Pancreas (tissue), 10 donors: ENCODE data around the gene LRRC8D. TPM values are rescaled to one million over a fixed set of nuclear protein-coding genes. Genes with fewer than 3 reads are reported as not detected.

Source experiments
- ATAC-seq, 4 donors: fragments of 200-7000 bp; cut with Tn5 transposase; one replicate each; pipeline versions ENCODE4 v1.8.0 to v1.9.1; 2020; ENCODE audit warnings: mild to moderate bottlenecking in 4 of 4, moderate library complexity in 4 of 4
- DNase-seq, 6 donors: peaks; one replicate each; pipeline ENCODE4 v3.0.0-alpha.2; 2020
- FAIRE-seq: peaks from 2 replicates; lab custom pipeline; 2012; peaks lifted over from hg19 to GRCh38; lab: Jason Lieb, UNC
- H3K27ac ChIP-seq, 4 donors: fragments of 200-600 bp; sonication (generic); 1 replicate in 3 of 4; 2 replicates in 1 of 4; pipeline versions ENCODE4 v1.5.0 to v1.8.0; 2020
- H3K27me3 ChIP-seq, 4 donors: fragments of 200-600 bp; one replicate each; pipeline ENCODE4 v1.8.0; 2021
- H3K36me3 ChIP-seq, 3 donors: fragments of 200-600 bp; sonication (generic) in 1 of 3; one replicate each; pipeline versions ENCODE4 v1.5.0 to v1.8.0; 2020 to 2021
- H3K4me1 ChIP-seq, 3 donors: fragments of 200-600 bp; one replicate each; pipeline ENCODE4 v1.8.0; 2021
- H3K4me3 ChIP-seq, 4 donors: fragments of 200-600 bp; sonication (generic) in 2 of 4; one replicate each; pipeline versions ENCODE4 v1.5.0 to v1.8.0; 2020 to 2021
- H3K9me3 ChIP-seq, 4 donors: fragments of 200-600 bp; one replicate each; pipeline ENCODE4 v1.8.0; 2021
- CTCF ChIP-seq, 4 donors: fragments of 200-600 bp; sonication (generic) in 3 of 4; IDR thresholded peaks; one replicate each; pipeline versions ENCODE4 v1.5.0 to v1.8.0; 2021; ENCODE audit warnings: antibody characterized with exemption in 4 of 4
- WGBS, 2 donors: extraction: QIAGEN DNeasy Blood & Tissue Kit; methylation state at CpG; one replicate each; pipeline ENCODE4 v1.1.7; 2013; 5-methylcytosine and 5-hydroxymethylcytosine counted together
- intact Hi-C, 3 donors: fragments of 100-400 bp; cut with DNase I; formaldehyde crosslinking; loops; one replicate each; pipeline versions ENCODE4 v1.11.1 to v1.14.2; 2022
- polyA plus RNA-seq, 2 donors: library from polyadenylated mRNA; stranded (reverse); fragments of 200-250 nt; gene quantifications; one replicate each; pipeline ENCODE4 v1.2.3, GENCODE V29; 2013
- total RNA-seq, 6 donors: library from RNA; stranded (reverse); fragmentation: NEBNext Ultra II Directional in 4 of 6; extraction: Animal tissue kit (Norgen Biotek cat#: 25700) in 4 of 6; gene quantifications; one replicate each; pipeline versions ENCODE4 v1.2.1 to v1.2.4, GENCODE V29; 2021 to 2023
- donor health status: healthy with polysubstance abuse.
- donor health status: DM: no; HTN: no; CAD: no; lungs with moderate emphysema.
- donor health status: DM: no; HTN: no; CAD: no.
- donor health status: control.
- donor health status: control.
- donor health status: Bipolar disorder and iron deficiency.
- donor health status: DM: yes; HTN: yes; CAD: no.
- donor health status: DM: no; HTN: no; CAD: no.
- donor health status: DM: no; HTN: no; CAD: no.
- donor health status: DM: yes; HTN: yes; CAD: no.

Gene LRRC8D
- total and polyA plus RNA-seq, 8 donors: 3.8 to 27.1 (median 10.4) TPM

DNA sequence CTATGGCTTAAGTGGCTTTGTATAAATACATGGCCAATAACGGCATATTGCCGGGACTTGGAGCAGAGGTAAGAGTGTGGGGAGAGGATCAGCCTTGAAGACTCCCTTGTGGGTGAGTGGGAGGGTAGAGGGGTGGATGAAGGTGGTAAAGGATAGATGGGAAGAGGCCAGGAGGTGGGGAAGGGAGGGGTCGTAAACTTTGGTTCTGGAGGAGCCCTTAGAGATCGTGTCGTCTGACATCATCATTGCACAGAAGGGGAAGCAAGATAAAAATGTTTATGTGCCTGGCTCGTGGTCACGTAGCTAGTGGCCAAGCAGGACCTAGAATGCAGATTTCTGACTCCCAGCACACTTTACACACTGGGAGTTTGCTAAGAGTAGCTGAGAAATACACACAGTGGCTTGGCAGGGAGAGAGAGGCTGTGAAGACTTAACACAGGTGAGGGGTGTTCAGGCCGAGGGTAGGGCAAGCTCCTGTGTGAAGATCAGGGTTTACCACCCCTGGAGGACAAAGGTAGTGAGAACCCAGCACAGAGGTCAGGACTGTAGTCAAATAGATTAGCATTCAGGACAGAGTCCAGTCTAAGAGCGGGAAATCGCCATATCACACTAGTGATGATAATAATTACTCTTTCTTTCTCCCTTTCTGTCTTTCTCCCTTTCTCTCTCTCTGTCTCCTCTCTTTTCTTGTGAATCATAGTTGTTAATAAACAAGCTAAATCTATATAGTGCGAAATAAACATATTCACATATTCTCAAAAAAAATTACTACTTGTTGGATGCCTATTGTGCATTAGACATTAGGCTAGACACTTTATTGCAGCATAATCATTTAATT, 75.5 kb downstream of the LRRC8D start:
- intact Hi-C loops: no loop called here
- Histone ChIP-seq H3K9me3 (no peaks in the 10 kb centered on the region), H3K27me3 (no peaks in the 10 kb centered on the region), H3K4me3 (no peak overlapping the region), H3K4me1 (peaks cover 0 to under 1% (median 0%) of the 10 kb centered on the region in 3 donors), H3K27ac (no peak overlapping the region), H3K36me3 (no peaks in the 10 kb centered on the region)
- DNase-seq (no peak), ATAC-seq (no peak), FAIRE-seq (no peak)
- 76% methylated on average over 11 of the region's 11 CpGs for WGBS, 2 donors
- no peak for TF ChIP-seq CTCF (IDR thresholded peaks at IDR 0.05)

DNA sequence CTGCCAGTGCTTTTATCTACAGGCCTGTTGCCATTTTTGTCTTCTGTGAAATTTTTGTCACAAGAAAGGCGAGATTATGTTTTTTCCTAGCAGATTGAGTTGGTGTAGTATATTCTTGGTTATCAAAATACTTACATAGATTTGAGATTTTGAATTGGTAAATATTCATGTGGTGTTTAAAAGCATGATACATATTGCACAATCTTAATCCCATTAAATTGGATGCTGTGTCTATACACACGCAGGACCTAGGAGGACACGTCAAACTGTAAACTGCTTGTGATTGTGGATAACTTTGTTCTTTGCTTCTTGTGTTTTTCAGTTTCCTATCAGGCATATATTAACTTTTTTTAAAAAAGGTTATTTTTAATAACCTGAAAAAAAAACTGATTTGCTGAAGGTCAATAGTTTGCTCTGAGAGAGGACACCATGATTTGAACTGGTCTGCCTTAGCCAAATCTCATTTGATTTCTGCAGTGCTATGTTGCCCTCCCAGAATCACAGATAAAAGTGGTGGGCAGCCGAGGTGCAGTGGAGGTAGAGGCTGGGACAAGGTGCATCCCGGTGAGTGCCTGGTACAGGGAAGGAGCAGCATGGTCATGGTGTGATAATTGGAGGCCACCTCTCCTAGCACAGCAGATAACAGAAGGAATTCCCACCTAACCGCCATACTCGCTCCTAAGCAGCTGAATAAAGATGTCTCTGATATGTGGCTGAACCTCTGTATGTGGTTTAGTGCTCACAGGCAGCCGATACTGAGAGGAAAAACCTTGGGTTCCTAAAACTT, 76.7 kb downstream of the LRRC8D start:
- no peak for DNase-seq
- Histone ChIP-seq H3K4me1 (no peaks in the 10 kb centered on the region), H3K4me3 (no peak overlapping the region), H3K27me3 (no peaks in the 10 kb centered on the region), H3K36me3 (no peaks in the 10 kb centered on the region), H3K27ac (no peak overlapping the region), H3K9me3 (no peaks in the 10 kb centered on the region)
- TF ChIP-seq CTCF (IDR thresholded peaks at IDR 0.05): no peak
- intact Hi-C loops: no loop called here
- ATAC-seq: no peak
- 94% methylated on average over 8 of the region's 8 CpGs for WGBS, 2 donors
- no peak for FAIRE-seq

DNA sequence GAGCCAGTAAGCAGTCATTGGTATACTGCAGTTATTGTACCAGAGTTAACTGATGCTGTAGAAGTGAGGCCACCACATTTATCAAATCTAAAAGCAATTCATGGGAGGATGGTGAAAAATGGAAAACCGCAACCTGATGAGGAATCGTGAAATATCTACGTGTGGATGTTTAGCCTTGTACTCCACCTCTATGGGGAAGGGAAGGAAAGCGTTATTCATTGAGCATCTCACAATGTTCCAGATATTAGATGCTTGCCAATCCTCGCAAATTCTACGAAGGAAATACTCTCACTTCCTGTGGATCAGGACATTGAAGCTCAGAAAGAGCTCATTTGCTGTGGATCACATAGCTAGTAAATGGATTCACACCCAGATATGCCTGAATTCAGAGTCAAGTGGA, 77.3 kb downstream of the LRRC8D start:
- intact Hi-C loops: no loop called here
- no peak for TF ChIP-seq CTCF (IDR thresholded peaks at IDR 0.05)
- Histone ChIP-seq H3K27ac (no peak overlapping the region), H3K36me3 (no peaks in the 10 kb centered on the region), H3K27me3 (no peaks in the 10 kb centered on the region), H3K4me3 (no peak overlapping the region), H3K9me3 (no peaks in the 10 kb centered on the region), H3K4me1 (peaks cover 0 to 1% (median 0%) of the 10 kb centered on the region in 3 donors)
- DNase-seq (no peak), ATAC-seq (no peak), FAIRE-seq (no peak)
- 90 to 93% methylated on average over 6 of the region's 6 CpGs for WGBS, 2 donors

DNA sequence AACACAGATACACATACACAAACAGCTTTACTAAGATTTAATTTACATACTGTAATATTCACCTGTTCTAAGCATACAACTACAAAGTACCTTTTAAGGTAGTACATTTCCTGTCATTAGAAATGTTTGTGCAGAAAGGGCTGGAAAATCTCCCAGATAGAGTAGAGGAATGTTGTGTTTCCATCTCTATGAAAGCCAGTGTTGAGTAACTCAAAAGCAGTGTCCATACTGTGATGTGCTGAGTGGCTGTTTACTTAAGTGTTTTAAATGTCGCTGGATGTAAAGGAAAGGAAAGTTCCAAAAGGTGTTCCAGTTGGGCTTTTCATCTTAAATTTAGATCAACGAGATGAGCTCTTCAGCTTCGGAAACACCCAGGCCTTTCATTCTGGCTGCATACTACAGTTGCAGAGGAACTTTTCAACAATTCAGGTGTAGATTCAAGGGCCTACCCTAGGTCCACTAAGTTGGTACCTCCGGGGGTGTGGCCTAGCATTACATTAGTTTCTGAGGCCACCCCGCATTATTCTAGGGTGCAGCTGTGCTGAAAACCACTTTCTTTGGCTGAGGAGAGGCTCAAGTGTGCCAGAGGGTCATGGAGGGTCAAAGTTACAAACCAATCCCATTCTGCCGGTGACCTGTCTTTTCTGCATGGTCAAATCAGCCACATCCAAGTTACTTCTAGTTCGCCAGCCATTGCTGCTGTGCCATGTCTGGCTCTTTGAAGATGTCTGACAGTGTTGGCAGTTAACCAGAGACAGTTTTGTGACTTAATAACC, 78.1 kb downstream of the LRRC8D start:
- DNase-seq (no peak), FAIRE-seq (no peak), ATAC-seq (no peak)
- no peak for TF ChIP-seq CTCF (IDR thresholded peaks at IDR 0.05)
- H3K27ac ChIP-seq: no peak overlapping the region
- no peaks in the 10 kb centered on the region for H3K9me3 ChIP-seq
- no peak overlapping the region for H3K4me3 ChIP-seq
- peaks cover 0 to 8% (median 0%) of the 10 kb centered on the region in 3 donors for H3K4me1 ChIP-seq
- intact Hi-C loops: no loop called here
- no peaks in the 10 kb centered on the region for H3K27me3 ChIP-seq
- 95 to 96% methylated on average over 7 of the region's 7 CpGs for WGBS, 2 donors
- no peaks in the 10 kb centered on the region for H3K36me3 ChIP-seq
